GM21423 (cell line): ENCODE measurements around the gene ARID4A.
"Not testable (repeated sequence)": the region's sequence is repeated elsewhere in the genome, so short reads cannot be mapped to it uniquely, and the experiment has no call there.

Source experiments
- ATAC-seq: cut with Tn5 transposase; IDR thresholded peaks from one replicate; pipeline ENCODE4 v1.9.1; 2021; ENCODE audit warnings: mild to moderate bottlenecking, moderate library complexity; ENCODE audit not compliant: unreplicated experiment

ARID4A gene

DNA sequence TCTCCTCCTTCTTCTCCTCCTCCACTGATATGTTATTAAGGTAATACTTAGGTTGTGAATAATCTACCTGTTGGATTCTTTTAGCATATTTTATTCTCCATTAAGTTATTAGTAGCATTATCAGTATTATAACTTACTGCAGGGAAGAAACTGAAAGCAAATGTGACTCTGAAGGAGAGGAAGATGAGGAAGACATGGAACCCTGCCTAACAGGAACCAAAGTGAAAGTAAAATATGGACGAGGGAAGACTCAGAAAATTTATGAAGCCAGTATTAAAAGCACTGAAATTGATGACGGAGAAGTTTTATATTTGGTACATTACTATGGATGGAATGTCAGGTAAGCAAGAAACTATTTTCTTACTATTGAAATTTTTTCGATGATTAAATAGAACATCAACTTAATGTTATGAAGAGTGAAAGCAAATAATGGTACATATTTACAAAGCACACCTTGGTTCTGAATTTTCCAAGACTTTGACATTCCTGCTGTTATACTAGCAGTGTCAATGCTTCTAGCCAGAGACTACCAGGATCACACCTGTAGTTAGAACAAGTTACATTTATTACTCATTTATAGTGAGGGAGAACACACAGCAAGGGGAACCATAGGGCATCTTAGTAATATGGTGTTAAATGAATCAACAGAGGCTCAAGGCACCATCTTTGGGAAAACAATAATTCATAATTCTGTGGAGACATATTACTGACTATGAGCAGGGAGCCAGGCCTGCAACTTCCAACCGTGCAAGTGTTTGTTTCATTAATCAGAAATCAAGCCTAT, 55.4 kb downstream of the ARID4A start:
- ATAC-seq, result no peak

DNA sequence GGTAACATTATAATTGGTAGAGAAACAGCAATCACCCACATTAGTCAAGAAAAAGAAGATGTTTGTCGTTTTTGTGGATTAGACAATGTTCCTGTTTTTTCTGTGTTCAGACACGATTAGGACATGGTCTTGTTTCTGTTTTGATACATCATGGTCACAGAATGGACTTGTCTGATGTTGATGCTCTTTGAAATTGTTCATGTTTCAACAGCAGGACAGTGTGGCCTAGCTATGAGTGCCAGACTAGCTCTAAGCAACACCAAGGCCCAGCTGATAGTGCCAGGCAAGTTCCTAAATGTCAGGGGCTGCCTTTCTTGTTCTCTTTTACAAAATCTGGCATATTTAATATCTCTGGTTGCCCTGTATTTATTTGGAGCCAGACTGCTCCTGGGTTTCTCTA, 56.5 kb downstream of the ARID4A start:
- ATAC-seq, result no peak

DNA sequence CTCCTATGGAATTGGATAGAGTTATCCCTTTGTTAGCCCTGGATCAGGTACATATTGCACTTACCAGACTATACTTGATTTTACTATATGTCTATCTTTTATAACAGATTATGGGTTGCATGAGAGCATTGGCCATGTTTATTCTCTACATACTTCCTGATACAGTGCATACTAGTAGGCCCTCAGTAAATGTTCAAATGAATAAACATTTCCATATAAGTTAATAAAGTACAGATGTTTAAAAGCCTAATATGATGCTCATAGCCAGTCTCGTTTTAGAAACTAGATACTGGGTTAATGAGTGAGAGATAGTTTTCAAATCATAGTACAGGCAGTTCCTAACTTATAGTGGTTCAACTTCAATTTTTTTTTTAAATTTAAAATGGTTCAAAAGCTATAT, 57.9 kb downstream of the ARID4A start:
- ATAC-seq, result no peak

DNA sequence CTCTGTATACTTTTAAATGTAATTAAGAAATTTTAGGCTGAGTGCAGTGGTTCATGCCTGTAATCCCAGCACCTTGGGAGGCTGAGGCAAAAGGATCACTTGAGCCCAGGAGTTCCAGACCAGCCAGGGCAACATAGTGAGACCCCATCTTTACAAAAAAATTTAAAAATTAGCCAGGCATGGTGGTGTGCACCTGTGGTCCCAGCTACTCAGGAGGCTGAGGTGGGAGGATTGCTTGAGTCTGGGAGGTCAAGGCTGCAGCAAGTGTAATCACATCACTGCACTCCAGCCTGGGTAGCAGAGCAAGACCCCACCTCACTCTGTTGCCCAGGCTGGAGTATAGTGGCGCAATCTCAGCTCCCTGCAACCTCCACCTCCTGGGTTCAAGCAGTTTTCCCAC, 63.9 kb downstream of the ARID4A start:
- ATAC-seq, result not testable (repeated sequence)

DNA sequence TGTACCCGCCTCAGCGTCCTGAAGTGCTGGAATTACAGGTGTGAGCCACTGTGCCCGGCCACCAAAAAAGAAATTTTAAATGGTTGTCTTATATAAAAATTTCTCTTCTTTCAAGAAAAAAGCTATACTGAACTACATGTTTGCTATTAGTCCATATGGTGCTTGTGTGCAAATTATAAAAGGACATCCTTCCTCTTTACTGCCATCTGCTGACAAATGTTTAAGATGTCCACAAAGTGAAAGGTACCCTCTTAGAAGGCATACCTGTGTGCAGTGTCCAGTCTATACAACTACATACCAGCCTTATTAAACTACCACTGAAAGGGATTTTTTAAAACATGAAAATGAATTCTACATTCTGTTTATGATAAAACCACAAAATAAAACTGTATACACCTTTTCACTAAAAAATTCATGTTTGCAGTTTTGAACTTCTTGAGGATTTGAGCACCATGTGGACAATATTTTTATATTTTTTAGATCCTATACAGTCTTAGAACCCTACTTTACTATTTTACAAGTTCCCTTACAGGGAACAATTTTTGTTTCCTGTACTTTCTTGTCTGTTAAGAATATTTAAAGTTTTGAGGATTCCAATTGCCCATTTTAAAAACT, 64.5 kb downstream of the ARID4A start:
- ATAC-seq, result no peak

DNA sequence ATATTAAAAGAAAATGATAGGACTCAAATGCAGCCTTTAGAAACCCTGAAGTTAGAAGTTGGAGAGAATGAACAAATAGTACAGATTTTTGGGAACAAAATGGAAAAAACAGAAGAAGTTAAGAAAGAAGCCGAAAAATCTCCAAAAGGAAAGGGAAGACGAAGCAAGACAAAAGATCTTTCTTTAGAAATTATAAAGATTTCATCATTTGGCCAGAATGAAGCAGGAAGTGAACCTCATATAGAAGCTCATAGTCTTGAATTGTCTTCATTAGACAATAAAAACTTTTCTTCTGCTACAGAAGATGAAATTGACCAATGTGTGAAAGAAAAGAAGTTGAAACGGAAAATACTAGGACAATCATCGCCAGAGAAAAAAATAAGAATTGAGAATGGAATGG, 66.0 kb downstream of the ARID4A start:
- no peak for ATAC-seq

- ATAC-seq, result no peak
Measured at GRCh38 chr14:58367296-58367695, 68.9 kb downstream of the ARID4A start.

GRCh38 chr14:58368956-58369355, 70.6 kb downstream of the ARID4A start:
- ATAC-seq, result no peak

DNA sequence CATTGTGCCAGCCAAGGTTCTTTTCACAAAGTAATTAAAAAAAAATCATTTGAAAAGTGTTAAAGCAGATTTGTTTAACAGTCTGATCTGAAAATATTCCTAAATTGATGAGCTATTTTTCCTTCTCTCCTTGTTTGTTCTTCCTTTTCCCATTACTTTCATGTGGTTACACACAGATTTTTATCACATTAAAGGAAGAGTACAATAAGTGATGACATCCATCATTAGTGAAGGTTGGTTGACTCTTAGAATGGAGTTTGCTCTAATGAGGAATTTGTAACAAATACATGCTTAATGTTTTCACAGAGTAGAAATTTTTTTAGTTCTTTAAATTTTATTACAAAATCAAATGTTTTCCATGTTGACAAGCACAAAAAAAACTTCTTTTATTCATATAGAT, 78.4 kb downstream of the ARID4A start:
- ATAC-seq, result no peak

DNA sequence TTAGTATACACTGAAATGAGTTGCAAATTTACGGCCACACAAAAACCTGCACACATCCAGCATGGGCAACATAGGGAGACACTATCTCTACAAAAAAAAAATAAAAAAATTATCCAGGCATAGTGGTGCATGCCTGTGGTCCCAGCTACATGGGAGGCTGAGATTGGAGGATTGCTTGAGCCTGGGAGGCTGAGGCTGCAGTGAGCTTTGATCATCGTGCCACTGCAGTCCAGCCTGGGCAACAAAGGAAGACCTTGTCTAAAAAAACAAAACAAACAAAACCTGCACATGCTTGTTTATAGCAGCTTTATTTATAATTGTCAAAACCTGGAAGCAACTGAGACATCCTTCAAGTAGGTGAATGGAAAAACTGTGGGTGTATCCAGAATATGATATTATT, 92.5 kb downstream of the ARID4A start:
- ATAC-seq, result no peak

GRCh38 chr14:58395562-58395811, 97.1 kb downstream of the ARID4A start:
- ATAC-seq, result no peak

- ATAC-seq, result peak; percentile 93
Measured at GRCh38 chr14:58395812-58396788, 97.7 kb downstream of the ARID4A start, which contains the start of gene TOMM20L. Gene TOMM20L, plus strand, starts transcription at chr14:58395930. Its CDS starts 28 bp downstream, at chr14:58395958.

GRCh38 chr14:58397156-58397555, 98.8 kb downstream of the ARID4A start:
- ATAC-seq, result no peak

- ATAC-seq, result no peak
Measured at GRCh38 chr14:58398495-58398894, 100.1 kb downstream of the ARID4A start.

- no peak for ATAC-seq
Measured at GRCh38 chr14:58398895-58399294, 100.5 kb downstream of the ARID4A start.

- no peak for ATAC-seq
Measured at GRCh38 chr14:58401587-58401986, 103.2 kb downstream of the ARID4A start.

DNA sequence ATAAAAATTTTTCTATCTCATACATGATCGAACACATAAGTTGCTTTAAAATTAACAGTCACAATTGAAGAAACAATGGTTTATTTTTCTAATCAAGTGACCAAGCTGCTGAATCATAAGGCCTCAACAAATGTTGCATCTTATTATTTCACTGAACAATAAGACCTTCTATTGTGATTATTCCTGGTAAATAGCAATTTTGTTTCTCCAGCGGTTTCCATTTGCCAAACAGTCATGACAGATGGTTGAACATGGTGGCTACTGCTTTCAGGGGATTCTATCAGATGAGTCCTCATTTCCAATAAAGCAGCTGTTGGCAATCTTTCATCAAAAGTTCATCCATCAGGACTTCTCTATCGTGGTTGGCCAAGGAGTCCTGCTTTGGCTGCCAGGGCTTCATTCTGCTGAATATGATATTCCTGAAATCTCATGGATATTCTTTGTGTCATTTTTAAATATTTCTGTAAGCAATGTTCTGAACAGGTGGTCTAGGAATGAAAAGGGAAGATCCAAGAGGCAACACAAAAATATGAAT, 110.4 kb downstream of the ARID4A start:
- no peak for ATAC-seq

DNA sequence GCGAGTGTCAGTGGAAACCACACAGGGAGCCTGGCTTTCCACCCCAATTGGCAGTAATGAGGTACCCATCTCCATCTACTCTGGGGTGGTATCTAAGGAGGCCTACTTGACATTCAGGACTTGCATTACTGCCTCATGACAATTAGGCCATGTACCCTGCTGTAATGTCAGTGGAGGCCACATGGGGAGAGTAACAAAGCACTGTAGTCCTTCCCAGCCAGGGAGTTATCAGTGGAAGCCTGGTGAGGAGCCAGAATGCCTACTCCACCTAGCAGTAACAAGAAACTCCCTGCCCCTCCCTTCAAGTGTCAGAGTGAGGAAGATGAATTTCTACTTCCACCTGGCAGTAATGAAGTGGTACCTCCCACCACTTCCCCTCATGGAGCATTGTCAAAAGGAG, 116.5 kb downstream of the ARID4A start:
- ATAC-seq, result no peak

- ATAC-seq, result no peak
Measured at GRCh38 chr14:58415636-58416547, 117.5 kb downstream of the ARID4A start.

DNA sequence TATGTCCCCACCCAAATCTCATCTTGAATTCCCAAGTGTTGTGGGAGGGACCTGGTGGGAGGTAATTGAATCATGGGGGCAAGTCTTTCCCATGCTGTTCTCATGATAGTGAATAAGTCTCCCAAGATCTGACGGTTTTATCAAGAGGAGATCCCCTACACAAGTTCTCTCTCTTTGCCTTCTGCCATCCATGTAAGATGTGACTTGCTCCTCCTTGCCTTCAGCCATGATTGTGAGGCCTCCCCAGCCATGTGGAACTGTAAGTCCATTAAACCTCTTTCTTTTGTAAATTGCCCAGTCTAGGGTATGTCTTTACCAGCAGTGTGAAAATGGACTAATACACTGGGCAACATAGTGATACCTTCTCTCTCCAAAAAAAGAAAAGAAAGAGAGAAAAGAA, 118.6 kb downstream of the ARID4A start:
- ATAC-seq, result not testable (repeated sequence)
